HepG2 (cell line): ENCODE data around the gene TM2D3. TPM values are rescaled to one million over a fixed set of nuclear protein-coding genes. Genes with fewer than 3 reads are reported as not detected.

Experiments used
- ATAC-seq: fragments of 200-7000 bp; cut with Tn5 transposase; 3 replicates; pipeline ENCODE4 v1.9.1; 2020; ENCODE audit warnings: mild to moderate bottlenecking, moderate library complexity
- BruUV-seq: library from RNA; stranded (reverse); fragments of 400-500 nt; replicated peaks from 2 replicates; lab custom pipeline; 2021; lab: Mats Ljungman, UMichigan
- CTCF ChIA-PET: fragments of 300-600 bp; formaldehyde crosslinking; extraction: SDS; loops from one replicate; lab custom pipeline; 2021; ENCODE audit warnings: low total read pairs, inconsistent platforms, low intra/inter-chr PET ratio; lab: Yijun Ruan, JAX
- POLR2A ChIA-PET: fragments of 350-600 bp; sonication (Branson Sonifier 250); formaldehyde crosslinking; loops from one replicate; lab custom pipeline; 2020; ENCODE audit warnings: antibody characterized with exemption, inconsistent platforms; lab: Yijun Ruan, JAX
- DNase-seq: peaks from one replicate; pipeline ENCODE4 v3.0.0-alpha.2; 2015; ENCODE audit warnings: low spot score
- FAIRE-seq: peaks from 3 replicates; lab custom pipeline; 2011; peaks lifted over from hg19 to GRCh38; lab: Jason Lieb, UNC
- H2AFZ ChIP-seq: one replicate; pipeline ENCODE4 v1.6.1; 2011; ENCODE audit warnings: low read length, inconsistent platforms
- H3K27ac ChIP-seq: fragments of 300-600 bp; 3 replicates; pipeline ENCODE4 v1.8.0; 2011; ENCODE audit warnings: mixed run types, mild to moderate bottlenecking, mixed read lengths, low read length, inconsistent platforms; ENCODE audit not compliant: insufficient read depth; ENCODE audit errors: extremely low read length
- H3K27me3 ChIP-seq, 2 experiments: fragments of 200-600 bp in 1 of 2; 2 replicates in 1 of 2; 3 replicates in 1 of 2; pipeline versions ENCODE4 v1.6.0 to v1.8.0; 2011; ENCODE audit warnings: low read length in 2 of 2, mild to moderate bottlenecking in 2 of 2, moderate library complexity in 2 of 2, inconsistent platforms in 1 of 2; ENCODE audit not compliant: insufficient read depth in 2 of 2, control insufficient read depth in 1 of 2
- H3K36me3 ChIP-seq, 2 experiments: fragments of 200-600 bp in 1 of 2; replicated peaks in 1 of 2; 2 replicates in 1 of 2; 3 replicates in 1 of 2; pipeline versions ENCODE4 v1.5.1 to v1.8.0; 2011; ENCODE audit warnings: low read length in 2 of 2, inconsistent platforms in 1 of 2; ENCODE audit not compliant: insufficient read depth in 2 of 2, control insufficient read depth in 1 of 2
- H3K4me1 ChIP-seq: 2 replicates; pipeline ENCODE4 v1.5.1; 2012; ENCODE audit warnings: low read length, inconsistent platforms; ENCODE audit not compliant: insufficient read depth
- H3K4me2 ChIP-seq: 2 replicates; pipeline ENCODE4 v1.6.0; 2011; ENCODE audit warnings: low read depth, low read length, inconsistent platforms
- H3K4me3 ChIP-seq, 3 experiments: fragments of 200-600 bp in 1 of 3; sonication (generic), shearing (Covaris generic) in 1 of 3; replicated peaks in 1 of 3; 2 replicates each; pipeline ENCODE4 v1.5.1; 2011 to 2016; ENCODE audit warnings: low read length in 3 of 3, inconsistent platforms in 2 of 3, low read depth in 2 of 3, mild to moderate bottlenecking in 2 of 3, control low read depth in 1 of 3, mixed read lengths in 1 of 3; ENCODE audit not compliant: insufficient read depth in 1 of 3
- H3K79me2 ChIP-seq: one replicate; pipeline ENCODE4 v1.6.1; 2011; ENCODE audit warnings: low read length, inconsistent platforms; ENCODE audit not compliant: insufficient read depth
- H3K9ac ChIP-seq: 2 replicates; pipeline ENCODE4 v1.6.0; 2011; ENCODE audit warnings: mild to moderate bottlenecking, low read depth, low read length, inconsistent platforms; ENCODE audit not compliant: insufficient read depth
- H3K9me3 ChIP-seq: 2 replicates; pipeline ENCODE4 v1.5.1; 2012; ENCODE audit warnings: mild to moderate bottlenecking, low read length
- H4K20me1 ChIP-seq: 2 replicates; pipeline ENCODE4 v1.6.0; 2011; ENCODE audit warnings: inconsistent platforms, mild to moderate bottlenecking, low read length, moderate library complexity; ENCODE audit not compliant: insufficient read depth
- POLR2AphosphoS5 ChIP-seq: IDR thresholded peaks from 2 replicates; pipeline ENCODE4 v1.6.1; 2012; ENCODE audit warnings: low read depth, low read length
- TSC22D2 ChIP-seq: sonication (generic); formaldehyde crosslinking; IDR thresholded peaks from 2 replicates; pipeline ENCODE4 v1.5.1; 2020; ENCODE audit warnings: missing genetic modification reagents, mild to moderate bottlenecking, borderline replicate concordance
- ZBTB38 ChIP-seq: sonication (generic); formaldehyde crosslinking; IDR thresholded peaks from 2 replicates; pipeline ENCODE4 v1.5.1; 2020; ENCODE audit warnings: mild to moderate bottlenecking, missing genetic modification reagents
- ZNF549 ChIP-seq: sonication (generic); formaldehyde crosslinking; IDR thresholded peaks from 2 replicates; pipeline ENCODE4 v1.5.0; 2020; ENCODE audit warnings: missing genetic modification reagents
- ZNF629 ChIP-seq: sonication (generic); formaldehyde crosslinking; conservative IDR thresholded peaks from 2 replicates; pipeline ENCODE4 v1.5.0; 2020; ENCODE audit warnings: missing genetic modification reagents
- ZNF879 ChIP-seq: sonication (generic); formaldehyde crosslinking; IDR thresholded peaks from 2 replicates; pipeline ENCODE4 v1.8.1; 2023; ENCODE audit warnings: missing genetic modification reagents
- WGBS: methylation state at CpG from one replicate; pipeline ENCODE4 v1.1.6; 2017; ENCODE audit warnings: low lambda C conversion rate; 5-methylcytosine and 5-hydroxymethylcytosine counted together
- in situ Hi-C: cut with HindIII; loops from 2 replicates; pipeline ENCODE4 v1.10.0; 2017; ENCODE audit warnings: low pct_unique_long_range_greater_than_20kb; ENCODE audit not compliant: extremely low pct_ligation_motif_present
- intact Hi-C: fragments of 100-400 bp; cut with micrococcal nuclease; formaldehyde crosslinking; loops from one replicate; pipeline ENCODE4 v1.10.0; 2022; ENCODE audit not compliant: unreplicated experiment
- polyA plus RNA-seq, 8 experiments: library from polyadenylated mRNA; depleted of rRNA in 3 of 8; stranded (reverse) in 7 of 8; unstranded in 1 of 8; fragments of >200 nt; fragmentation: Illumina TruSeq in 4 of 8; extraction: Trizol in 4 of 8; gene quantifications; 2 replicates each; pipeline versions ENCODE4 v1.2.1 to v1.2.3, GENCODE V29; 2011 to 2016; ENCODE audit warnings: low read depth in 4 of 8, missing spikeins in 1 of 8, mixed read lengths in 1 of 8; ENCODE audit not compliant: insufficient read depth in 1 of 8
- total RNA-seq, 5 experiments: library from RNA; depleted of rRNA; stranded (reverse); fragments of >200 nt; fragmentation: Illumina TruSeq; extraction: Trizol; gene quantifications; 2 replicates each; pipeline ENCODE4 v1.2.3, GENCODE V29; 2016; ENCODE audit warnings: low read depth in 1 of 5
- TF ChIP-seq, protein P1 (sequence below): sonication (generic); formaldehyde crosslinking; IDR thresholded peaks from 2 replicates; pipeline ENCODE4 v1.4.0; 2020; ENCODE audit warnings: missing genetic modification reagents
- TF ChIP-seq, protein P2 (sequence below): sonication (generic); formaldehyde crosslinking; IDR thresholded peaks from 2 replicates; pipeline ENCODE4 v1.5.1; 2020; ENCODE audit warnings: mild to moderate bottlenecking, missing genetic modification reagents, moderate library complexity

TM2D3 gene
- total and polyA plus RNA-seq, 2 of the 13 experiments (the other 11 are each of a cell fraction or from before 2014, with no cell fraction given) = 31.1 to 72.7 TPM

DNA sequence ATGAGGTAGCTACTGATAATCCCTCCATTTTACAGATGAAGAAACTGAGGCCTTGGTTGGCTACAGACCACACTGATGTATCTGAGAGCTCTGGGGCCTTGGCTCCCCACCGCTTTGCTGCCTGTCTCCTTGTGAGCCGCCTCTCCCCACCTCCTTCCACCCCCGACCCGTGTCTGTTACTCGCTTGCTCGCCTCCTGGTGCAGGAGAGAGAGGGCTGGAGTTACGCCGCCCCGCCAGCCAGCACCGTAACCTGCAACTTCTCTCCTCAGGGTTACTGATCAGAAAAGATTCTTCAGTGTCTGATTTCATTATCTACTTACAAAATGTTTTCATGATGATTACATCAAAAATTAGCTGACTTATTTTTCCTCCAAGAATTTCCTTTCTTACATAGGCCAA lies 34.1 kb downstream of the TM2D3 start:
- in situ Hi-C loops = no loop called here
- BruUV-seq = no TSS peak
- no peaks in the 10 kb centered on the region for H3K27me3 ChIP-seq
- DNase-seq = no peak
- H3K9ac ChIP-seq = no peak overlapping the region
- WGBS = 94% methylated on average over 10 of the region's 10 CpGs
- H4K20me1 ChIP-seq = no peaks in the 10 kb centered on the region
- no peak overlapping the region for H3K4me2 ChIP-seq
- H3K9me3 ChIP-seq = no peaks in the 10 kb centered on the region
- peak; percentile 74 for TF ChIP-seq ZNF629 (CRISPR knock-in tag)
- no peak for TF ChIP-seq ZNF549 (CRISPR knock-in tag)
- TF ChIP-seq, all 625 proteins: peak for 1
- Histone ChIP-seq H2AFZ (no peak overlapping the region), H3K36me3 (no peaks in the 10 kb centered on the region; a peak in 1 of 5 replicates), H3K27ac (no peak overlapping the region), H3K79me2 (peaks cover 31% of the 10 kb centered on the region), H3K4me1 (peaks cover 86% of the 10 kb centered on the region), H3K4me3 (no peak overlapping the region)
- intact Hi-C loops = no loop called here
- ATAC-seq (no peak), FAIRE-seq (no peak)
- ChIA-PET CTCF (no interaction called here), POLR2A (no interaction called here)

DNA sequence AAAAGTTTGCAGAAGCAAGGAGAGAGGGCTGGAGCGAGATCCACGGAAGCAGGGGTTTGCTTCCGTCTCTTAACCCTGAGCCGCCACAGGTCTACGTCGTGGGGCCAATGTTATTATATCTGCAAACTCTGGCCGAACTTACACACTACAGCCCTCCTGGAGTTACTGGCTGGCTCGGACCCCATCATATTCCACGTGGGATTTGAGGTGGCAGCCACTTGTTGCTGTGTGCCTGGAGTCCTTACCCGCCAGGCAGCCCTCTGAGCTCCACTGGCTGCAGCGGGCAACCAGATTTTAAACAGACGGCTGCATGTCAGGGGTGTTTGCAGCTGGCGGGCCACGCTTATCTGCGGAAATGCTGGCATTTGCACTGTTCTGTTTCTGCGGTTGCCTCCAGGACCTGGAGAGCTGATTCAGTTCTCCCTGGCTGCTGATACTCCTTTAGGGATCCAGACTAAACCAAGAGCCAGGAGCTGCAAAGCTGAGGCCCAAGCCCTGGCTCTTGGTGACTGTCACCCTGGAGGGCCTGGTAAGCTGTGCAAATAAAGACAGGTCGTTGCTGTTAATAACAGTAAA lies 34.7 kb downstream of the TM2D3 start:
- Histone ChIP-seq H3K4me3 (no peak overlapping the region), H3K9me3 (no peaks in the 10 kb centered on the region), H3K27me3 (no peaks in the 10 kb centered on the region), H3K4me2 (no peak overlapping the region), H4K20me1 (no peaks in the 10 kb centered on the region), H3K9ac (no peak overlapping the region), H3K36me3 (no peaks in the 10 kb centered on the region; a peak in 1 of 5 replicates), H2AFZ (no peak overlapping the region), H3K27ac (peak overlapping the region; percentile 76), H3K4me1 (peaks cover 91% of the 10 kb centered on the region), H3K79me2 (peaks cover 25% of the 10 kb centered on the region)
- CTCF ChIA-PET = no interaction called here
- FAIRE-seq = no peak
- no peak for DNase-seq
- BruUV-seq = no TSS peak
- 93% methylated on average over 13 of the region's 17 CpGs for WGBS
- intact Hi-C loops (no loop called here), in situ Hi-C loops (no loop called here)
- POLR2A ChIA-PET = interaction anchor here (2.3 kb wide), 1 partner anchor 8 kb away, joined by 12 read pairs; no protein-coding TSS in a partner anchor
- no peak for ATAC-seq
- TF ChIP-seq, protein P1, sequence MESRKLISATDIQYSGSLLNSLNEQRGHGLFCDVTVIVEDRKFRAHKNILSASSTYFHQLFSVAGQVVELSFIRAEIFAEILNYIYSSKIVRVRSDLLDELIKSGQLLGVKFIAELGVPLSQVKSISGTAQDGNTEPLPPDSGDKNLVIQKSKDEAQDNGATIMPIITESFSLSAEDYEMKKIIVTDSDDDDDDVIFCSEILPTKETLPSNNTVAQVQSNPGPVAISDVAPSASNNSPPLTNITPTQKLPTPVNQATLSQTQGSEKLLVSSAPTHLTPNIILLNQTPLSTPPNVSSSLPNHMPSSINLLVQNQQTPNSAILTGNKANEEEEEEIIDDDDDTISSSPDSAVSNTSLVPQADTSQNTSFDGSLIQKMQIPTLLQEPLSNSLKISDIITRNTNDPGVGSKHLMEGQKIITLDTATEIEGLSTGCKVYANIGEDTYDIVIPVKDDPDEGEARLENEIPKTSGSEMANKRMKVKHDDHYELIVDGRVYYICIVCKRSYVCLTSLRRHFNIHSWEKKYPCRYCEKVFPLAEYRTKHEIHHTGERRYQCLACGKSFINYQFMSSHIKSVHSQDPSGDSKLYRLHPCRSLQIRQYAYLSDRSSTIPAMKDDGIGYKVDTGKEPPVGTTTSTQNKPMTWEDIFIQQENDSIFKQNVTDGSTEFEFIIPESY (CRISPR knock-in tag) = 0 out of 2 replicates have a peak, but pooled peaks have one; percentile 12
- no peak for TF ChIP-seq POLR2AphosphoS5
- TF ChIP-seq, protein P2, sequence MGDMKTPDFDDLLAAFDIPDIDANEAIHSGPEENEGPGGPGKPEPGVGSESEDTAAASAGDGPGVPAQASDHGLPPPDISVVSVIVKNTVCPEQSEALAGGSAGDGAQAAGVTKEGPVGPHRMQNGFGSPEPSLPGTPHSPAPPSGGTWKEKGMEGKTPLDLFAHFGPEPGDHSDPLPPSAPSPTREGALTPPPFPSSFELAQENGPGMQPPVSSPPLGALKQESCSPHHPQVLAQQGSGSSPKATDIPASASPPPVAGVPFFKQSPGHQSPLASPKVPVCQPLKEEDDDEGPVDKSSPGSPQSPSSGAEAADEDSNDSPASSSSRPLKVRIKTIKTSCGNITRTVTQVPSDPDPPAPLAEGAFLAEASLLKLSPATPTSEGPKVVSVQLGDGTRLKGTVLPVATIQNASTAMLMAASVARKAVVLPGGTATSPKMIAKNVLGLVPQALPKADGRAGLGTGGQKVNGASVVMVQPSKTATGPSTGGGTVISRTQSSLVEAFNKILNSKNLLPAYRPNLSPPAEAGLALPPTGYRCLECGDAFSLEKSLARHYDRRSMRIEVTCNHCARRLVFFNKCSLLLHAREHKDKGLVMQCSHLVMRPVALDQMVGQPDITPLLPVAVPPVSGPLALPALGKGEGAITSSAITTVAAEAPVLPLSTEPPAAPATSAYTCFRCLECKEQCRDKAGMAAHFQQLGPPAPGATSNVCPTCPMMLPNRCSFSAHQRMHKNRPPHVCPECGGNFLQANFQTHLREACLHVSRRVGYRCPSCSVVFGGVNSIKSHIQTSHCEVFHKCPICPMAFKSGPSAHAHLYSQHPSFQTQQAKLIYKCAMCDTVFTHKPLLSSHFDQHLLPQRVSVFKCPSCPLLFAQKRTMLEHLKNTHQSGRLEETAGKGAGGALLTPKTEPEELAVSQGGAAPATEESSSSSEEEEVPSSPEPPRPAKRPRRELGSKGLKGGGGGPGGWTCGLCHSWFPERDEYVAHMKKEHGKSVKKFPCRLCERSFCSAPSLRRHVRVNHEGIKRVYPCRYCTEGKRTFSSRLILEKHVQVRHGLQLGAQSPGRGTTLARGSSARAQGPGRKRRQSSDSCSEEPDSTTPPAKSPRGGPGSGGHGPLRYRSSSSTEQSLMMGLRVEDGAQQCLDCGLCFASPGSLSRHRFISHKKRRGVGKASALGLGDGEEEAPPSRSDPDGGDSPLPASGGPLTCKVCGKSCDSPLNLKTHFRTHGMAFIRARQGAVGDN (CRISPR knock-in tag) = peak; percentile 41; the same call in 1 of the 2 replicates
- peak; percentile 87 for TF ChIP-seq ZBTB38
- TF ChIP-seq ZNF879 = no peak
- no peak for TF ChIP-seq TSC22D2 (CRISPR knock-in tag)
